Heart left ventricle (tissue), 16 donors: ENCODE results near the gene ODR4. TPM values are rescaled to one million over a fixed set of nuclear protein-coding genes. Genes with fewer than 3 reads are reported as not detected.
A peak's percentile ranks its signal among the peaks of the same experiment; 100 is the strongest.
"Not testable (repeated sequence)": the region's sequence is repeated elsewhere in the genome, so short reads cannot be mapped to it uniquely, and the experiment has no call there.

Source experiments
- ATAC-seq, 4 donors: fragments of 200-7000 bp; cut with Tn5 transposase; one replicate each; pipeline ENCODE4 v1.9.1; 2020 to 2022; ENCODE audit warnings: moderate library complexity in 4 of 4, mild to moderate bottlenecking in 3 of 4, moderate number of reproducible peaks in 1 of 4
- DNase-seq, 5 donors: peaks; one replicate each; pipeline ENCODE4 v3.0.0-alpha.2; 2020
- H3K27ac ChIP-seq, 12 donors: fragments of 200-600 bp; sonication (generic) in 4 of 12; one replicate each; pipeline versions ENCODE4 v1.5.0 to v1.8.0; 2016 to 2022; ENCODE audit warnings: mild to moderate bottlenecking in 2 of 12
- H3K27me3 ChIP-seq, 9 donors: fragments of 200-600 bp; sonication (generic) in 2 of 9; one replicate each; pipeline versions ENCODE4 v1.5.1 to v1.8.0; 2016 to 2022; ENCODE audit warnings: mild to moderate bottlenecking in 3 of 9
- H3K36me3 ChIP-seq, 9 donors: fragments of 200-600 bp; sonication (generic) in 2 of 9; one replicate each; pipeline versions ENCODE4 v1.5.0 to v1.8.0; 2018 to 2022; ENCODE audit warnings: mild to moderate bottlenecking in 2 of 9
- H3K4me1 ChIP-seq, 12 donors: fragments of 200-600 bp; sonication (generic) in 4 of 12; one replicate each; pipeline versions ENCODE4 v1.5.0 to v1.8.0; 2016 to 2022; ENCODE audit warnings: mild to moderate bottlenecking in 3 of 12
- H3K4me3 ChIP-seq, 12 donors: fragments of 200-600 bp; sonication (generic) in 4 of 12; one replicate each; pipeline versions ENCODE4 v1.5.0 to v1.8.0; 2017 to 2022; ENCODE audit warnings: mild to moderate bottlenecking in 9 of 12, moderate library complexity in 4 of 12
- H3K9me3 ChIP-seq, 12 donors: fragments of 200-600 bp; sonication (generic) in 4 of 12; one replicate each; pipeline versions ENCODE4 v1.5.0 to v1.8.0; 2016 to 2022; ENCODE audit warnings: mild to moderate bottlenecking in 1 of 12
- POLR2A ChIP-seq, 2 donors: fragments of 450-650 bp; IDR thresholded peaks; one replicate each; pipeline ENCODE4 v1.6.1; 2017; ENCODE audit warnings: antibody characterized with exemption in 2 of 2, mild to moderate bottlenecking in 2 of 2, moderate library complexity in 2 of 2
- WGBS, 4 donors: extraction: QIAGEN DNeasy Blood & Tissue Kit in 2 of 4; methylation state at CpG; one replicate each; pipeline versions ENCODE4 v1.1.5 to v1.1.7; 2013 to 2018; 5-methylcytosine and 5-hydroxymethylcytosine counted together
- intact Hi-C, 10 donors: fragments of 100-400 bp; cut with DNase I; formaldehyde crosslinking; loops; one replicate each; pipeline versions ENCODE4 v1.11.1 to v1.14.2; 2022
- polyA plus RNA-seq, 2 donors: library from polyadenylated mRNA; stranded (reverse); fragments of 200-250 nt; gene quantifications; one replicate each; pipeline ENCODE4 v1.2.3, GENCODE V29; 2013
- total RNA-seq, 9 donors: library from RNA; depleted of rRNA in 2 of 9; stranded (reverse); fragments of >200 nt in 2 of 9; fragmentation: NEBNext Ultra II Directional in 3 of 9; extraction: Animal tissue kit (Norgen Biotek cat#: 25700) in 3 of 9; gene quantifications; one replicate each; pipeline versions ENCODE4 v1.1.0 to v1.2.4, GENCODE V29; 2016 to 2023
- TF ChIP-seq, protein P1 (sequence below), 12 donors: fragments of 200-600 bp; sonication (generic) in 4 of 12; IDR thresholded peaks; one replicate each; pipeline versions ENCODE4 v1.5.0 to v1.8.0; 2018 to 2022; ENCODE audit warnings: antibody characterized with exemption in 12 of 12, mild to moderate bottlenecking in 5 of 12
- donor health status: ischemic (EF 13 %, LVEDD 7.1; RV severe dilation, severe dysfunction).
- donor health status: healthy with polysubstance abuse.
- donor health status: DM: no; HTN: yes; CAD: no.
- donor health status: DM: no; HTN: no; CAD: no.
- donor health status: ischemic (EF 25% LVEDD 6.9; RV normal size, moderate dysfunction).
- donor health status: ischemic (EF 25% LVEDD 5.7; RV mildly dilated, moderate dysfunction).
- donor health status: healthy.
- donor health status: DM: yes; HTN: yes; CAD: no.
- donor health status: ischemic (EF 35%, LVEDD 5.7; RV mildly dilated, moderate dysfunction).
- donor health status: nonischemic (EF 11% LVEDD 7.7; RV severe dilation, severe dysfunction).
- donor health status: DM: yes; HTN: yes; CAD: no.
- donor health status: PGD.
- donor health status: ischemic (EF 29% LVEDD 5.4; RV normal size, mild dysfunction).
- donor health status: nonischemic (EF 23%, LVEDD 6.1; RV moderate dilation, normal function).

ODR4 gene
- total and polyA plus RNA-seq, 11 donors = 8.7 to 15.5 (median 11.3) TPM

GRCh38 chr1:186330758-186331157 lies 44.9 kb upstream of the ODR4 start:
- no peaks in the 10 kb centered on the region for H3K4me1 ChIP-seq
- no peak for DNase-seq
- no peaks in the 10 kb centered on the region for H3K27me3 ChIP-seq
- H3K27ac ChIP-seq = no peak overlapping the region
- intact Hi-C loops = loop anchor here in 1 of 10 donors (10.0 kb wide), 1 partner anchor 74 kb away; no protein-coding TSS in a partner anchor
- no peak overlapping the region for H3K4me3 ChIP-seq
- no peaks in the 10 kb centered on the region for H3K9me3 ChIP-seq
- WGBS, 4 donors = 97 to 100% (median 98%) methylated on average over 1 of the region's 1 CpG
- no peak for ATAC-seq
- peaks cover 0 to 97% (median 93%) of the 10 kb centered on the region in 9 donors for H3K36me3 ChIP-seq
- TF ChIP-seq, protein P1, sequence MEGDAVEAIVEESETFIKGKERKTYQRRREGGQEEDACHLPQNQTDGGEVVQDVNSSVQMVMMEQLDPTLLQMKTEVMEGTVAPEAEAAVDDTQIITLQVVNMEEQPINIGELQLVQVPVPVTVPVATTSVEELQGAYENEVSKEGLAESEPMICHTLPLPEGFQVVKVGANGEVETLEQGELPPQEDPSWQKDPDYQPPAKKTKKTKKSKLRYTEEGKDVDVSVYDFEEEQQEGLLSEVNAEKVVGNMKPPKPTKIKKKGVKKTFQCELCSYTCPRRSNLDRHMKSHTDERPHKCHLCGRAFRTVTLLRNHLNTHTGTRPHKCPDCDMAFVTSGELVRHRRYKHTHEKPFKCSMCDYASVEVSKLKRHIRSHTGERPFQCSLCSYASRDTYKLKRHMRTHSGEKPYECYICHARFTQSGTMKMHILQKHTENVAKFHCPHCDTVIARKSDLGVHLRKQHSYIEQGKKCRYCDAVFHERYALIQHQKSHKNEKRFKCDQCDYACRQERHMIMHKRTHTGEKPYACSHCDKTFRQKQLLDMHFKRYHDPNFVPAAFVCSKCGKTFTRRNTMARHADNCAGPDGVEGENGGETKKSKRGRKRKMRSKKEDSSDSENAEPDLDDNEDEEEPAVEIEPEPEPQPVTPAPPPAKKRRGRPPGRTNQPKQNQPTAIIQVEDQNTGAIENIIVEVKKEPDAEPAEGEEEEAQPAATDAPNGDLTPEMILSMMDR (IDR thresholded peaks at IDR 0.05) = peak in 6 of 12 donors; percentile 9 to 37 (median 16)
- no peak for TF ChIP-seq POLR2A (IDR thresholded peaks at IDR 0.05)

DNA sequence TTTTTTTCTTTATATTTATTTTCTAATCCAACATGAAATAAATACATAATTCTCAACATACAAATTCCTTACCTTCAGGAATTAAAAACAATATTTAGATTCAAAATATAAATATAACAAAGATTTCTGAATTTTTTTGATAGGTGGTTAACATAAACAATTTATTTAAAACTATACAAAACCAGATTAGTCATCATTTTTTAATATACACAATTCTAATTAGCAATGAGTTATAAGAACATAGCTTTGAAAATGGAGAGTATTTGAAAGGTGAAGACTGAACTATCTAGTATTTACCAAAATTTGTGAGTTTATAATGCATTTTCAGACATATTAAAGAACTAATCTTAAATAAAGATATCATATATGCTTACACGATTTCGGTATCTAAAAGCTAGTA lies 38.1 kb upstream of the ODR4 start:
- ATAC-seq = no peak
- H3K27ac ChIP-seq = no peak overlapping the region
- H3K9me3 ChIP-seq = no peaks in the 10 kb centered on the region
- WGBS, 4 donors = 94 to 99% (median 99%) methylated on average over 2 of the region's 2 CpGs
- no peaks in the 10 kb centered on the region for H3K4me1 ChIP-seq
- intact Hi-C loops = loop anchor here in 1 of 10 donors (10.0 kb wide), 1 partner anchor 67 kb away; no protein-coding TSS in a partner anchor
- no peak overlapping the region for H3K4me3 ChIP-seq
- no peak for DNase-seq
- no peak for TF ChIP-seq POLR2A (IDR thresholded peaks at IDR 0.05)
- TF ChIP-seq, protein P1 (IDR thresholded peaks at IDR 0.05) = no peak
- peaks cover 3 to 100% (median 100%) of the 10 kb centered on the region in 9 donors for H3K36me3 ChIP-seq
- H3K27me3 ChIP-seq = no peaks in the 10 kb centered on the region

DNA sequence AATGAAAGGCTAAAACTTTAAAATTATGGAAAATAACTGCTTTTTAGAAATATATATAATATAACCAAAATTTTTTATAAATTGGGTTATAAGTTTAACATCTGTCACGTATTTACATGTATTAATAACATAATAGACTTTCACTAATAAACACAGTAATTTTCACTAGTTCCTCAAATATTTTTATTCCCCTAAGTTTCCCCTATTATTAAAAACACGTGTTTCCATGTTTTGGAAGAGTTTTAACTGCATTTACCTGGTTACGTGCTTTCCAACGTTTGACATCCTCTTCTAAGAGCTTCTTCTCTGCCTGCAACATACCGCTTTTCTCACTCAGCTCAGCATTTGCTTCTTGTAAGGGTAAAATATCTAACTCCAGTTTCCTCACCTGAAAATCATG lies 34.9 kb upstream of the ODR4 start:
- no peak for ATAC-seq
- TF ChIP-seq POLR2A (IDR thresholded peaks at IDR 0.05) = no peak
- TF ChIP-seq, protein P1 (IDR thresholded peaks at IDR 0.05) = no peak

DNA sequence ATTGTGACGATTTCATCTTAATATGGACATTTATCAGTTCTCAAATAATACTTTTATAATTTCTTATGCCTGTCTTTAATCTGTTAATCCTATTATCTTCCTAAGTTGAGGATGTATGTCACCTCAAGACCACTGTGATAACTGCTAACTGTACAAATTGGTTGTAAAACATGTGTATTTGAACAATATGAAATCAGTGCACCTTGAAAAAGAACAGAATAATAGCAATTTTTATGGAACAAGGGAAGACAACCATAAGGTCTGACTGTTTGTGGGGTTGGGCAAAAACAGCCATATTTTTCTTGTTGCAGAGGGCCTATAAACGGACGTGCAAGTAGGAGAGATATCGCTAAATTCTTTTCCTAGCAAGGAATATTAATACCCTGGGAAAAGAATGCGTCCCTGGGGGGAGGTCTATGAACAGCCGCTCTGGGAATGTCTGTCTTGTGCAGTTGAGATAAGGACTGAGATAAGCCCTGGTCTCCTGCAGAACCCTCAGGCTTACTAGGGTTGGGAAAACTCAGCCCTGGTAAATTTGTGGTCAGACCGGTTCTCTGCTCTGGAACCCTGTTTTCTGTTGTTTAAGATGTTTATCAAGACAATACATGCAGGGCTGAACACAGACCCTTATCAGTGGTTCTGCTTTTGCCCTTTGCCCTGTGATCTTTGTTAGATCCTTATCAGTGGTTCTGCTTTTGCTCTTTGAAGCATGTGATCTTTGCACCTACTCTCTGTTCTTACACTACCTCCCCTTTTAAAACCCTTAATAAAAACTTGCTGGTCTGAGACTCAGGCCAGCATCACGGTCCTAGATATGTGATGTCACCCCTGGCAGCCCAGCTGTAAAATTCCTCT lies 27.6 kb upstream of the ODR4 start:
- intact Hi-C loops, H3K4me1 ChIP-seq, H3K27me3 ChIP-seq, H3K9me3 ChIP-seq, H3K4me3 ChIP-seq, H3K27ac ChIP-seq, DNase-seq, ATAC-seq: not testable (repeated sequence)
- 75 to 83% (median 80%) methylated on average over 8 of the region's 8 CpGs for WGBS, 4 donors
- H3K36me3 ChIP-seq = peaks cover 3 to 100% (median 99%) of the 10 kb centered on the region in 9 donors

More for the DNA sequence above, 34.9 kb upstream of the ODR4 start:
- no peak overlapping the region for H3K27ac ChIP-seq
- DNase-seq = no peak
- H3K27me3 ChIP-seq = no peaks in the 10 kb centered on the region
- 92 to 95% (median 94%) methylated on average over 5 of the region's 5 CpGs for WGBS, 4 donors
- intact Hi-C loops = no loop called here
- peaks cover 6 to 100% (median 100%) of the 10 kb centered on the region in 9 donors for H3K36me3 ChIP-seq
- H3K4me3 ChIP-seq = no peak overlapping the region
- H3K9me3 ChIP-seq = no peaks in the 10 kb centered on the region
- H3K4me1 ChIP-seq = no peaks in the 10 kb centered on the region
